H1 (cell line): ENCODE measurements around the gene SLC7A5. TPM values are rescaled to one million over a fixed set of nuclear protein-coding genes. Genes with fewer than 3 reads are reported as not detected.

Experiments
- CTCF ChIA-PET: fragments of 300-600 bp; sonication (Branson Sonifier 250); formaldehyde crosslinking; loops from one replicate; lab custom pipeline; 2021; ENCODE audit not compliant: partially characterized antibody; lab: Charles Lee
- POLR2A ChIA-PET: fragments of 300-600 bp; sonication (Branson Sonifier 250); formaldehyde crosslinking; loops from one replicate; lab custom pipeline; 2021; ENCODE audit warnings: inconsistent platforms; ENCODE audit not compliant: partially characterized antibody; lab: Charles Lee
- DNase-seq, 2 experiments: peaks; one replicate each; pipeline versions ENCODE4 v3.0.0 to v3.0.0-alpha.2; 2010 to 2022; ENCODE audit warnings: low spot score in 2 of 2, low read depth in 1 of 2, mixed read lengths in 1 of 2
- FAIRE-seq: peaks from 2 replicates; lab custom pipeline; 2011; peaks lifted over from hg19 to GRCh38; lab: Jason Lieb, UNC
- H2AFZ ChIP-seq: 2 replicates; pipeline ENCODE4 v1.8.1; 2012; ENCODE audit warnings: low read length, inconsistent platforms
- H2AK5ac ChIP-seq: 2 replicates; pipeline ENCODE4 v1.6.1; 2013; ENCODE audit warnings: low read depth, low read length
- H2BK120ac ChIP-seq: replicated peaks from 2 replicates; pipeline ENCODE3; 2013; ENCODE audit warnings: low read depth, low read length, inconsistent platforms
- H2BK12ac ChIP-seq: 2 replicates; pipeline ENCODE4 v1.6.1; 2013; ENCODE audit warnings: low read depth, low read length
- H2BK15ac ChIP-seq: 2 replicates; pipeline ENCODE4 v1.6.1; 2013; ENCODE audit warnings: low read length
- H2BK20ac ChIP-seq: 2 replicates; pipeline ENCODE4 v1.6.1; 2013; ENCODE audit warnings: low read length
- H2BK5ac ChIP-seq: 2 replicates; pipeline ENCODE4 v1.6.1; 2013; ENCODE audit warnings: low read depth, low read length
- H3K14ac ChIP-seq: 2 replicates; pipeline ENCODE4 v1.6.1; 2013; ENCODE audit warnings: inconsistent platforms; ENCODE audit not compliant: insufficient read length
- H3K18ac ChIP-seq: 2 replicates; pipeline ENCODE4 v1.6.1; 2013; ENCODE audit warnings: low read length; ENCODE audit errors: extremely low read depth
- H3K23ac ChIP-seq: 2 replicates; pipeline ENCODE4 v1.6.1; 2013; ENCODE audit warnings: inconsistent platforms; ENCODE audit not compliant: insufficient read length
- H3K23me2 ChIP-seq: 2 replicates; pipeline ENCODE4 v1.6.1; 2013; ENCODE audit warnings: low read depth, low read length
- H3K27ac ChIP-seq: 2 replicates; pipeline ENCODE4 v1.6.1; 2011; ENCODE audit warnings: low read depth, low read length, inconsistent platforms
- H3K27me3 ChIP-seq, 4 experiments: replicated peaks in 1 of 4; 1 replicate in 1 of 4; 2 replicates in 3 of 4; pipeline versions ENCODE4 v1.6.1 to v1.8.1; 2011 to 2013; ENCODE audit warnings: low read length in 3 of 4, mild to moderate bottlenecking in 3 of 4, inconsistent platforms in 2 of 4, mixed read lengths in 2 of 4, moderate library complexity in 1 of 4; ENCODE audit not compliant: control insufficient read depth in 3 of 4, insufficient read depth in 3 of 4; ENCODE audit errors: extremely low read depth in 1 of 4
- H3K36me3 ChIP-seq, 4 experiments: 2 replicates each; pipeline versions ENCODE4 v1.6.1 to v1.8.1; 2011 to 2013; ENCODE audit warnings: mild to moderate bottlenecking in 4 of 4, low read length in 3 of 4, moderate library complexity in 2 of 4, control low read depth in 1 of 4, inconsistent platforms in 1 of 4; ENCODE audit not compliant: insufficient read depth in 4 of 4, control insufficient read depth in 2 of 4
- H3K4ac ChIP-seq: replicated peaks from 2 replicates; pipeline ENCODE3; 2013; ENCODE audit warnings: low read length, low read depth, mixed read lengths, inconsistent platforms; ENCODE audit not compliant: insufficient read length
- H3K4me1 ChIP-seq, 4 experiments: replicated peaks in 1 of 4; 1 replicate in 1 of 4; 2 replicates in 3 of 4; pipeline versions ENCODE4 v1.6.1 to v1.8.1; 2011 to 2013; ENCODE audit warnings: low read length in 3 of 4, inconsistent platforms in 2 of 4, mixed read lengths in 1 of 4; ENCODE audit not compliant: insufficient read depth in 4 of 4, control insufficient read depth in 3 of 4
- H3K4me2 ChIP-seq, 2 experiments: 2 replicates each; pipeline versions ENCODE4 v1.6.1 to v1.8.1; 2011 to 2013; ENCODE audit warnings: low read depth in 2 of 2, low read length in 2 of 2, control low read depth in 1 of 2, inconsistent platforms in 1 of 2, mild to moderate bottlenecking in 1 of 2; ENCODE audit not compliant: insufficient read depth in 1 of 2
- H3K4me3 ChIP-seq, 4 experiments: fragments of 200-600, 300-600 bp in 1 of 4; sonication (generic), shearing (Covaris generic), sonication (Bioruptor Twin) in 1 of 4; 2 replicates each; pipeline versions ENCODE4 v1.5.1 to v1.8.1; 2011 to 2016; ENCODE audit warnings: low read length in 4 of 4, low read depth in 3 of 4, control low read depth in 2 of 4, inconsistent platforms in 2 of 4, mild to moderate bottlenecking in 2 of 4, mixed read lengths in 1 of 4, moderate library complexity in 1 of 4; ENCODE audit not compliant: insufficient read depth in 2 of 4; ENCODE audit errors: extremely low read depth in 1 of 4
- H3K56ac ChIP-seq: replicated peaks from 2 replicates; pipeline ENCODE3; 2013; ENCODE audit warnings: low read depth, mild to moderate bottlenecking, mixed read lengths, low read length, inconsistent platforms; ENCODE audit not compliant: insufficient read length
- H3K79me1 ChIP-seq: 2 replicates; pipeline ENCODE4 v1.6.1; 2013; ENCODE audit warnings: low read depth, low read length, control low read depth
- H3K79me2 ChIP-seq, 2 experiments: 2 replicates each; pipeline versions ENCODE4 v1.6.1 to v1.8.1; 2012 to 2013; ENCODE audit warnings: low read length in 2 of 2, mild to moderate bottlenecking in 2 of 2, inconsistent platforms in 1 of 2; ENCODE audit not compliant: insufficient read depth in 2 of 2, control insufficient read depth in 1 of 2
- H3K9ac ChIP-seq, 4 experiments: replicated peaks in 1 of 4; 1 replicate in 1 of 4; 2 replicates in 3 of 4; pipeline versions ENCODE4 v1.6.1 to v1.8.1; 2011 to 2013; ENCODE audit warnings: low read depth in 3 of 4, low read length in 3 of 4, control low read depth in 2 of 4, mild to moderate bottlenecking in 2 of 4, moderate library complexity in 2 of 4, inconsistent platforms in 1 of 4; ENCODE audit errors: extremely low read depth in 1 of 4
- H3K9me3 ChIP-seq, 2 experiments: 2 replicates each; pipeline versions ENCODE4 v1.6.1 to v1.8.1; 2012 to 2013; ENCODE audit warnings: mild to moderate bottlenecking in 2 of 2, moderate library complexity in 2 of 2, control low read depth in 1 of 2, inconsistent platforms in 1 of 2, low read depth in 1 of 2, low read length in 1 of 2, mixed read lengths in 1 of 2; ENCODE audit not compliant: insufficient read depth in 2 of 2
- H4K20me1 ChIP-seq, 2 experiments: replicated peaks in 1 of 2; 2 replicates each; pipeline versions ENCODE3 to v1.8.1; 2011 to 2013; ENCODE audit warnings: inconsistent platforms in 2 of 2, low read length in 2 of 2, mild to moderate bottlenecking in 1 of 2; ENCODE audit not compliant: insufficient read depth in 2 of 2, control insufficient read depth in 1 of 2
- H4K5ac ChIP-seq: 2 replicates; pipeline ENCODE4 v1.6.1; 2013; ENCODE audit warnings: low read length, low read depth, mixed read lengths, inconsistent platforms; ENCODE audit not compliant: insufficient read length
- H4K8ac ChIP-seq: 2 replicates; pipeline ENCODE4 v1.8.0; 2013; ENCODE audit warnings: mild to moderate bottlenecking, moderate library complexity, low read length, inconsistent platforms; ENCODE audit not compliant: insufficient read depth; ENCODE audit errors: extremely low read depth
- H4K91ac ChIP-seq: replicated peaks from 2 replicates; pipeline ENCODE3; 2013; ENCODE audit warnings: low read length, mixed read lengths, inconsistent platforms; ENCODE audit not compliant: insufficient read length
- ASH2L ChIP-seq: fragments of 200-600, 300-600 bp; sonication (generic); IDR thresholded peaks from one replicate; pipeline ENCODE4 v1.7.1; 2017; ENCODE audit warnings: low read length
- CTBP2 ChIP-seq: IDR thresholded peaks from 2 replicates; pipeline ENCODE4 v1.7.0; 2011; ENCODE audit warnings: borderline replicate concordance, mild to moderate bottlenecking, moderate library complexity, mixed read lengths, low read length; ENCODE audit not compliant: insufficient read depth, insufficient read length
- GABPA ChIP-seq: IDR thresholded peaks from 2 replicates; pipeline ENCODE4 v1.6.1; 2011; ENCODE audit warnings: mild to moderate bottlenecking, low read length, moderate library complexity, borderline replicate concordance; ENCODE audit not compliant: insufficient read depth
- HDAC6 ChIP-seq: IDR thresholded peaks from one replicate; pipeline ENCODE4 v1.7.1; 2012; ENCODE audit warnings: low read depth, mild to moderate bottlenecking, inconsistent platforms, low read length, moderate library complexity
- POLR2AphosphoS5 ChIP-seq: IDR thresholded peaks from 2 replicates; pipeline ENCODE4 v1.6.1; 2011; ENCODE audit warnings: low read depth, low read length
- POU5F1 ChIP-seq: IDR thresholded peaks from 2 replicates; pipeline ENCODE4 v1.6.1; 2011; ENCODE audit warnings: low read depth, mild to moderate bottlenecking, low read length, moderate library complexity
- RBBP5 ChIP-seq: IDR thresholded peaks from 2 replicates; pipeline ENCODE4 v1.7.1; 2012; ENCODE audit warnings: low read depth, mild to moderate bottlenecking, inconsistent platforms, low read length, moderate library complexity, borderline replicate concordance
- SAP30 ChIP-seq: fragments of 300-600 bp; sonication (generic); IDR thresholded peaks from 2 replicates; pipeline ENCODE4 v1.7.1; 2012; ENCODE audit warnings: low read length, moderate library complexity, mild to moderate bottlenecking, inconsistent platforms; ENCODE audit not compliant: insufficient read depth, insufficient replicate concordance
- SRF ChIP-seq: IDR thresholded peaks from 2 replicates; pipeline ENCODE4 v1.6.1; 2011; ENCODE audit warnings: mild to moderate bottlenecking, low read depth, low read length, moderate library complexity
- TAF1 ChIP-seq: IDR thresholded peaks from 2 replicates; pipeline ENCODE4 v1.6.1; 2011; ENCODE audit warnings: mild to moderate bottlenecking, low read depth, low read length
- USF2 ChIP-seq: IDR thresholded peaks from 2 replicates; pipeline ENCODE4 v1.6.1; 2011; ENCODE audit warnings: low read length, improper control_type of control experiment
- WGBS, 2 experiments: shearing (Covaris generic) in 1 of 2; methylation state at CpG; one replicate each; pipeline versions ENCODE4 v1.1.6 to v1.1.7; 2013 to 2015; ENCODE audit warnings: low lambda C conversion rate in 2 of 2, mixed read lengths in 2 of 2, inconsistent platforms in 1 of 2, low coverage in 1 of 2, missing lambda C conversion rate in 1 of 2; ENCODE audit not compliant: insufficient replicate concordance in 2 of 2, insufficient coverage in 1 of 2, insufficient read length in 1 of 2; ENCODE audit errors: extremely low coverage in 1 of 2, missing lambda C conversion rate in 1 of 2; 5-methylcytosine and 5-hydroxymethylcytosine counted together
- polyA plus RNA-seq, 7 experiments: library from polyadenylated mRNA; depleted of rRNA in 3 of 7; stranded (reverse) in 5 of 7; unstranded in 2 of 7; fragments of >200 nt in 5 of 7; fragments of 200-250 nt in 2 of 7; gene quantifications; 1 replicate in 5 of 7; 2 replicates in 1 of 7; 4 replicates in 1 of 7; pipeline versions ENCODE4 v1.2.1 to v1.2.3, GENCODE V29; 2011 to 2013; ENCODE audit warnings: missing spikeins in 2 of 7, mixed read lengths in 2 of 7
- total RNA-seq: library from RNA; stranded (reverse); fragmentation: NEBNext Ultra II Directional; extraction: Animal tissue kit (Norgen Biotek cat#: 25700); gene quantifications from 2 replicates; pipeline ENCODE4 v1.2.1, GENCODE V29; 2021

Gene SLC7A5
- total and polyA plus RNA-seq, 2 of the 8 experiments (the other 6 are each of a cell fraction or from before 2014, with no cell fraction given) = 68.2 to 341 TPM

DNA sequence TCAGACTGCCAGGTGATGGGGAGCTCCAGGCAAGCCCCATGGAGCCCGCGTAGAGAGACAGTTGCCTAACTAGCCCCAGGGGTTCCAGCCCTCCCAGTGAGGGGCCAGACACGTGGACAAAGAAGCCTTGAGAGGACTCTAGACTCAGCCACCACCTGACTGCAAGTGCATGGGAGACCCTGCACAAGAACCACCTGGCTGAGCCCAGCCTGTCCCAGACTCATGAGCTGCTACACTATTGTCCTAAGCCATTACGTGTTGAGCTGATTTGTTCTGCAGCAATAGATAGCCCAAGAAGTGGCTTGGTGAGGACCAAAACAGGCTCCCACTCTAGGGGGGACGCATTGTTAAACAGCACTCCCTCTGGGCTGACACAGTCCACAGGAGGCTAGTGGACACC, 65.9 kb downstream of the SLC7A5 start:
- Histone ChIP-seq H3K23ac (no peak overlapping the region), H3K27ac (no peak overlapping the region), H2AFZ (no peak overlapping the region), H4K91ac (no peak overlapping the region), H3K9ac (no peak overlapping the region), H3K4ac (no peak overlapping the region), H2BK120ac (no peak overlapping the region), H2BK15ac (no peak overlapping the region), H2BK20ac (no peak overlapping the region), H4K8ac (no peak overlapping the region), H3K4me1 (peaks cover 0 to 14% (median 0%) of the 10 kb centered on the region in 4 experiments; a peak in 2 of 7 replicates), H3K79me1 (no peaks in the 10 kb centered on the region), H4K20me1 (no peaks in the 10 kb centered on the region), H4K5ac (no peak overlapping the region), H3K9me3 (no peaks in the 10 kb centered on the region), H3K56ac (no peak overlapping the region), H3K27me3 (no peaks in the 10 kb centered on the region), H3K79me2 (no peaks in the 10 kb centered on the region), H3K4me3 (no peak overlapping the region), H2BK5ac (no peak overlapping the region), H3K4me2 (no peak overlapping the region), H3K14ac (no peak overlapping the region), H3K36me3 (no peaks in the 10 kb centered on the region), H3K18ac (no peak overlapping the region), H2BK12ac (0 out of 2 replicates have a peak overlapping the region, but pooled peaks have one; percentile 17), H2AK5ac (no peak overlapping the region), H3K23me2 (no peaks in the 10 kb centered on the region)
- POLR2A ChIA-PET = interaction anchor here (0.7 to 1.5 kb wide), 6 partner anchors 9 to 24 kb away, joined by 3 to 5 read pairs (median 3); no protein-coding TSS in a partner anchor
- 86% methylated on average over 5 of the region's 5 CpGs; no CpG with 5 or more reads in 1 of the 2 experiments for WGBS, 2 experiments
- CTCF ChIA-PET = interaction anchor here (1.1 to 2.0 kb wide), 6 partner anchors 11 to 35 kb away, joined by 3 to 14 read pairs (median 5); no protein-coding TSS in a partner anchor
- DNase-seq (no peak), FAIRE-seq (no peak)
- no peak for TF ChIP-seq USF2
- no peak for TF ChIP-seq CTBP2
- no peak for TF ChIP-seq POU5F1
- no peak for TF ChIP-seq TAF1
- TF ChIP-seq HDAC6 = no peak
- TF ChIP-seq ASH2L = no peak
- no peak for TF ChIP-seq GABPA
- no peak for TF ChIP-seq SRF
- TF ChIP-seq RBBP5 = no peak
- TF ChIP-seq POLR2AphosphoS5 = no peak
- TF ChIP-seq SAP30 = no peak
